ENCODE measurements around the gene TOP3B. TPM values are rescaled to one million over a fixed set of nuclear protein-coding genes. Genes with fewer than 3 reads are reported as not detected.

TOP3B gene
- total RNA-seq, 5 donors from 2014 or later (not counting 1 experiment from before 2014, with no cell fraction given): 58.9 to 90.6 (median 65.9) TPM

DNA sequence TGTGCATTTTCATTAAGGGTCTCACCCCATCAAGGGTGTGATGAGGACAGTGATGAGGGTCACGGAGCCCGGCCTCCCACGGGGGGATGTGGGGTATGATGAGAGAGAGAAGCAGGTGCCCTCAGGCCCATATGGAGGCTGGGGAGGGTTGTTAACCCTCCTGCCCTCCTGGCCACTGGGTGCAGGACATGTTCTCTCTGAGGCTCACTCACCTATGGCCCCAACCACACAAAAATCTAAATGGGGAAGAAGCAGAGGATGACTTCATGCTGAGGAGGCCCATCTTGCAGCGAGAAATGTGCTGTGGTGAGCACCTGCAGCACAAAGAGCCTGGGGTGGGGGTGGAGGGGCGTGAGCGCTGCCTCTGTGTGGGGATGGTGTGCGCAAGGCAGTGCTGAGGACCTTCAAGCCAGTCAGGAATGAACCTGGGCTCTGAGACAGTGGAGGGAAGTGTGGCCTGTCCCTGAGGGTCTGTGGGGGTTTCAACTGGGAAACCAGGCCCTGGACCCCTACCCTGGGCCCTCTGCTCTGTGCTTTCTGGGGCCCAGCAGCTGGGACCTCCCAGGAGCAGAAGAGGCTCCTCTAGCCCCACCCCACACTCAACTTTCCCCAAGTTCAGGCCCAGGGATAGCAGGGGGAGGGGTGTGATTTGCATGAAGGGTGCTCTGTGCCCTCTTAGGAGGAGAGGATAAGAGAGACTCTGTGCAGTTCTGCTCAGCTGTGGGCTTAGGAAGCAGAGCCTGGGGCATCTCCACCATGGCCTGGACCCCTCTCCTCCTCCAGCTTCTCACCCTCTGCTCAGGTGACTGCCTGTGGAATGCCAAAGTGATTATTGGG is 43.0 kb upstream of the TOP3B start:
- Mint-ChIP-seq H3K9me3 (no peaks in the 10 kb centered on the region), H3K4me1 (peaks cover 0 to 6% (median 0%) of the 10 kb centered on the region in 3 donors), H3K27me3 (no peaks in the 10 kb centered on the region), H3K4me3 (no peak overlapping the region), H3K36me3 (no peaks in the 10 kb centered on the region), H3K27ac (no peak overlapping the region)
- 62% methylated on average over 4 of the region's 7 CpGs for WGBS (ENCODE audit: insufficient coverage)
- Histone ChIP-seq H3K4me1 (ENCODE audit: control insufficient read depth in 1 of 2, extremely low read depth in 1 of 2, insufficient read depth in 2 of 2, low read length in 2 of 2) (no peaks in the 10 kb centered on the region), H3K27ac (ENCODE audit: low read length) (no peak overlapping the region), H3K4me3 (ENCODE audit: control insufficient read depth in 1 of 2, extremely low read depth in 1 of 2, low read length in 1 of 2) (no peak overlapping the region), H3K36me3 (ENCODE audit: control insufficient read depth in 2 of 2, extremely low read depth in 1 of 2, insufficient read depth in 1 of 2, low read length in 1 of 2) (no peaks in the 10 kb centered on the region), H3K9me3 (no peaks in the 10 kb centered on the region), H3K27me3 (replicated peaks in 1 of 2; ENCODE audit: control insufficient read depth in 2 of 2, extremely low read depth in 1 of 2, insufficient read depth in 2 of 2, low read length in 1 of 2) (peaks cover 0 to 13% of the 10 kb centered on the region in 2 experiments)
- DNase-seq: no peak
- ChIA-PET POLR2A (no interaction called here), CTCF (no interaction called here)
- no peak for ATAC-seq (replicated peaks in 1 of 4)

DNA sequence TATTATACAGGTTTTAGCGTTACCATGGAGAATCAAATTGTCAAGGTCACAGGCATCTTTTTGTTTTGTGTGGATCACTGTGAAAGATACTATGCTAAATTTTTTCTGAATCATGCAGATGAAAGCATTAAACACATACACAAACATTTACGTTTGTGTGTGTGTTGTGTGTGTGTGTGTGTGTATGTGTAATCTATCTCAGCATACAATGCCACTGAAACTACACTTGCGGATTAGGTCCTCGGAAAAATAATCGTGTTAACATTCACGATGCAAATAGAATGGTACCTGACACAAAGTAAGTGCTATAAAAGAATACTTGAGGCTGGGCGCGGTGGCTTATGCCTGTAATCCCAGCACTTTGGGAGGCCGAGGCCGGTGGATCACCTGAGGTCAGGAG is 41.9 kb upstream of the TOP3B start:
- Mint-ChIP-seq H3K27me3 (no peaks in the 10 kb centered on the region), H3K36me3 (no peaks in the 10 kb centered on the region), H3K9me3 (no peaks in the 10 kb centered on the region), H3K27ac (no peak overlapping the region), H3K4me1 (peaks cover 0 to 6% (median 0%) of the 10 kb centered on the region in 3 donors), H3K4me3 (no peak overlapping the region)
- ChIA-PET CTCF (no interaction called here), POLR2A (no interaction called here)
- Histone ChIP-seq H3K36me3 (ENCODE audit: control insufficient read depth in 2 of 2, extremely low read depth in 1 of 2, insufficient read depth in 1 of 2, low read length in 1 of 2) (no peaks in the 10 kb centered on the region), H3K4me3 (ENCODE audit: control insufficient read depth in 1 of 2, extremely low read depth in 1 of 2, low read length in 1 of 2) (no peak overlapping the region), H3K9me3 (no peaks in the 10 kb centered on the region), H3K27ac (ENCODE audit: low read length) (no peak overlapping the region), H3K4me1 (ENCODE audit: control insufficient read depth in 1 of 2, extremely low read depth in 1 of 2, insufficient read depth in 2 of 2, low read length in 2 of 2) (no peaks in the 10 kb centered on the region), H3K27me3 (replicated peaks in 1 of 2; ENCODE audit: control insufficient read depth in 2 of 2, extremely low read depth in 1 of 2, insufficient read depth in 2 of 2, low read length in 1 of 2) (peaks cover 0 to 11% of the 10 kb centered on the region in 2 experiments)
- ATAC-seq (replicated peaks in 1 of 4): no peak
- 92% methylated on average over 2 of the region's 10 CpGs for WGBS (ENCODE audit: insufficient coverage)
- DNase-seq: no peak

DNA sequence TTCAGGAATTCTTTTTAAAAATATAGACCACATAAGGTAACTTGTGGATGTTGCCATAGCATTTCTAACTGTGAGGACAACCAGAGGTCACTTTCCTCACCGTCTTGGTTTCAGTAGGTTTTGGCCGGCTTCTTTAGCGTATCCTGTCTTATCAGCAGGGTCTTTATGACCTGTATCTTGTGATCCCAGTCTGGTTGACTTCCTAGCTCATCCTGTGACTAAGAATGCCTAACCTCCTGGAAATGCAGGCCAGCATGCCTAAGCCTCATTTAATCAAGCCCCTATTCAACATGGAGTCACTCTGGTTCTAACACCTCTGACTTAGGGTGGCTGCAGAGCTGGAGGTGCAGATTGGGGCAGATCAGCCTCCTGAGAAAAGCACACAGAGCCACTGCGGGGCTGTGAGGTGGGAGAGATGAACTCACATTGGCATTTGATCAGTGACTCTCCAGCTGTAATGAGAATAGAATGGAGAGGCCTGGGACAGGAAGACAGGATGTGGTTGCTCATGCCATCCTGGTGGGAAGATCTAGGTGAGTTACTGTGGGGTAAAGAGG is 41.1 kb upstream of the TOP3B start:
- 81% methylated on average over 4 of the region's 4 CpGs for WGBS (ENCODE audit: insufficient coverage)
- ATAC-seq (replicated peaks in 1 of 4) (no peak), DNase-seq (no peak)
- peaks cover 0 to 6% (median 0%) of the 10 kb centered on the region in 3 donors for H3K4me1 Mint-ChIP-seq
- no peaks in the 10 kb centered on the region for H3K27me3 Mint-ChIP-seq
- H3K27ac Mint-ChIP-seq: no peak overlapping the region
- H3K27me3 ChIP-seq (replicated peaks in 1 of 2; ENCODE audit: control insufficient read depth in 2 of 2, extremely low read depth in 1 of 2, insufficient read depth in 2 of 2, low read length in 1 of 2): peaks cover 0 to 14% of the 10 kb centered on the region in 2 experiments
- CTCF ChIA-PET: no interaction called here
- H3K4me1 ChIP-seq (ENCODE audit: control insufficient read depth in 1 of 2, extremely low read depth in 1 of 2, insufficient read depth in 2 of 2, low read length in 2 of 2): no peaks in the 10 kb centered on the region
- no peaks in the 10 kb centered on the region for H3K9me3 ChIP-seq
- POLR2A ChIA-PET: no interaction called here
- H3K36me3 Mint-ChIP-seq: no peaks in the 10 kb centered on the region
- no peak overlapping the region for H3K4me3 ChIP-seq (ENCODE audit: control insufficient read depth in 1 of 2, extremely low read depth in 1 of 2, low read length in 1 of 2)
- no peak overlapping the region for H3K4me3 Mint-ChIP-seq
- H3K36me3 ChIP-seq (ENCODE audit: control insufficient read depth in 2 of 2, extremely low read depth in 1 of 2, insufficient read depth in 1 of 2, low read length in 1 of 2): no peaks in the 10 kb centered on the region
- no peak overlapping the region for H3K27ac ChIP-seq (ENCODE audit: low read length)
- H3K9me3 Mint-ChIP-seq: no peaks in the 10 kb centered on the region

DNA sequence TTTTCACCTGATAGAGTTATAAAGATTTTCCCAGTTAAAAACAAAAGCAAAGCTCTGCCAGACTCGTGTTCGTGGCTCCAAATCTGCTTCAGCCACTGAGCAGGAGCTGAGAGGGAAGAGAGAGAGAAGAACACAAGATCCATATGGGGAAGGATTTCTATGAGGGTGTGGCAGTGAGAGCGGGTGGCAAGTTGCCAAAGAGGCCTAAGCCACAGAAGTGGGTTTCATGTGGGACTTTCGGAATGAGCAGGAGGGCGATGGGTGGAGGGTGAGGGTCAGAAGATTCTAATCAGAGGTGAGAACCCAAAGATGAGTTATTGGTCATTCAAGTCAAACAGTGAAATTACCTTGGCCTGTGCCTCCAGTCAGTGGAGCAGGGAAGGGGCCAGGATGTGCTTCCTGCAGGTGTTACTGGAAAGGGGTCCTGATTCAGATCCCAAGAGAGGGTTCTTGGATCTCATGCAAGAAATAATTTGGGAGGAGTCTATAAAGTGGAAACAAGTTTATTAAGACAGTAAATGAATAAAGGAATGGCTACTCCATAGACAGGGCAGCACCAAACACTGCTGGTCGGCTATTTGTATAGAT is 40.5 kb upstream of the TOP3B start:
- H3K36me3 Mint-ChIP-seq: no peaks in the 10 kb centered on the region
- peaks cover 0 to 6% (median 0%) of the 10 kb centered on the region in 3 donors for H3K4me1 Mint-ChIP-seq
- WGBS (ENCODE audit: insufficient coverage): 63% methylated on average over 3 of the region's 6 CpGs
- Histone ChIP-seq H3K4me1 (ENCODE audit: control insufficient read depth in 1 of 2, extremely low read depth in 1 of 2, insufficient read depth in 2 of 2, low read length in 2 of 2) (no peaks in the 10 kb centered on the region), H3K4me3 (ENCODE audit: control insufficient read depth in 1 of 2, extremely low read depth in 1 of 2, low read length in 1 of 2) (no peak overlapping the region), H3K27ac (ENCODE audit: low read length) (no peak overlapping the region), H3K9me3 (no peaks in the 10 kb centered on the region), H3K27me3 (replicated peaks in 1 of 2; ENCODE audit: control insufficient read depth in 2 of 2, extremely low read depth in 1 of 2, insufficient read depth in 2 of 2, low read length in 1 of 2) (peaks cover 0 to 14% of the 10 kb centered on the region in 2 experiments), H3K36me3 (ENCODE audit: control insufficient read depth in 2 of 2, extremely low read depth in 1 of 2, insufficient read depth in 1 of 2, low read length in 1 of 2) (no peaks in the 10 kb centered on the region)
- H3K27me3 Mint-ChIP-seq: peaks cover 2 to 3% of the 10 kb centered on the region in 2 donors
- DNase-seq: no peak
- H3K4me3 Mint-ChIP-seq: no peak overlapping the region
- ATAC-seq (replicated peaks in 1 of 4): no peak
- no peak overlapping the region for H3K27ac Mint-ChIP-seq
- POLR2A ChIA-PET: no interaction called here
- H3K9me3 Mint-ChIP-seq: no peaks in the 10 kb centered on the region
- CTCF ChIA-PET: no interaction called here

DNA sequence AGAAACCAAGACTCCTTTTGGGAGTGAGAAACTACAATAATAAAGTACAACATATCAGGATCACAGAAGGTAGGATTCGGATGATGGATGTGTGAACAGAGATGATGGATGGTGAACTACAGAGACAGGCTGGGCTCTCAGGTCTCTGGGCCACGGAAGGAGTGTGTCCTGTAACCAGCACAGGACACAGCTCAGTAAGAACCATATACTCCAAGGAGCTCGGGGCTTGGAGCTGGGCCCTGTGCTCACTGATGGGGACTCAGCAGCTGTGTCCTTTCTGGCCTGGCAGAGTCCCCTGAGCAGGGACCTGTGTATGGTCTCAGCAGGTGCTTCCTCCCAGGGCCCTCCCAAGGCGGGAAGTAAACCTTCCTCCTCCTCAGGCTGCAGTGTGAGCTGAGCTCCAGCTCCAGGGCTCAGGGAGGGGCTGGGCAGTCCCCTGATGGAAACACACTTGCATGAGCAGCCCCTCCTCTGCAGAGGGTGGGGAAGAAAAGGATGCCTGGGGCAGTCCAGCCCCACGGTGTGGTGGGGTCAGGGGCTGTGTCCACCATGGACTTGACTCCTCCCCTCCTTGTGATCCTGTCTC is 39.8 kb upstream of the TOP3B start:
- WGBS (ENCODE audit: insufficient coverage): 25% methylated on average over 2 of the region's 5 CpGs
- H3K36me3 Mint-ChIP-seq: no peaks in the 10 kb centered on the region
- no peak overlapping the region for H3K4me3 ChIP-seq (ENCODE audit: control insufficient read depth in 1 of 2, extremely low read depth in 1 of 2, low read length in 1 of 2)
- no peaks in the 10 kb centered on the region for H3K9me3 ChIP-seq
- no peaks in the 10 kb centered on the region for H3K36me3 ChIP-seq (ENCODE audit: control insufficient read depth in 2 of 2, extremely low read depth in 1 of 2, insufficient read depth in 1 of 2, low read length in 1 of 2)
- peaks cover 0 to 14% of the 10 kb centered on the region in 2 experiments for H3K27me3 ChIP-seq (replicated peaks in 1 of 2; ENCODE audit: control insufficient read depth in 2 of 2, extremely low read depth in 1 of 2, insufficient read depth in 2 of 2, low read length in 1 of 2)
- CTCF ChIA-PET: no interaction called here
- no peak overlapping the region for H3K4me3 Mint-ChIP-seq
- DNase-seq (no peak), ATAC-seq (replicated peaks in 1 of 4) (no peak)
- no peak overlapping the region for H3K27ac Mint-ChIP-seq
- H3K4me1 Mint-ChIP-seq: peaks cover 0 to 6% (median 0%) of the 10 kb centered on the region in 3 donors
- H3K27me3 Mint-ChIP-seq: peaks cover 4 to 5% of the 10 kb centered on the region in 2 donors
- H3K4me1 ChIP-seq (ENCODE audit: control insufficient read depth in 1 of 2, extremely low read depth in 1 of 2, insufficient read depth in 2 of 2, low read length in 2 of 2): no peaks in the 10 kb centered on the region
- H3K27ac ChIP-seq (ENCODE audit: low read length): no peak overlapping the region
- no peaks in the 10 kb centered on the region for H3K9me3 Mint-ChIP-seq
- POLR2A ChIA-PET: no interaction called here

DNA sequence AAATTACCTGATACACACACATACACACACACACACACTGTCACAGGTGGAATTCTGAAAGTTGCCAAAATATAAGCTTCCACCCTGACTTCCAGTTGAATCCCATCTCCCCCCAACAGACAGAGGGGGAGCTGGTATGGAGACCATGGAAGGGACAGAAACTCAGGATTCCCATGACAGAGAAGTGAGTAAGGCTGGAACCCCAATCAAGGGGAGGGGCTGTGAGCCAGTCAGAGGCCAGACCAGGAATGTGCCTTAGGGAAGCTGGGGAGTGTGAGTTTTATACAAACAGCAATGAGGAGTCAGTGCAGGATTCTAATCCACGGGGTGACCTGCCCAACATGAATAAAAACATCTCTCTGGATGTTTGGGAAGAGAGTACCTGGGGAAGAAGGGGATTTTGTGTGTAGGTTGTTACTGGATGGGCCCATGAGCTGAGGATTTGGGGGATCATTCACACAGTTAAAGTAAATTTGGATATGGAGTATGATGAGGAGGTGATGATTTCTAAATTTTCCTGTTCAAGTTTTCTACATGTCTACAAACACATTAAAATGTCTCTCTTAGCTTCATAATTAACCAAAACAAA is 38.7 kb upstream of the TOP3B start:
- CTCF ChIA-PET: no interaction called here

More for the DNA sequence above, 38.7 kb upstream of the TOP3B start:
- ATAC-seq (replicated peaks in 1 of 4): no peak
- Histone ChIP-seq H3K27ac (ENCODE audit: low read length) (no peak overlapping the region), H3K4me1 (ENCODE audit: control insufficient read depth in 1 of 2, extremely low read depth in 1 of 2, insufficient read depth in 2 of 2, low read length in 2 of 2) (no peaks in the 10 kb centered on the region), H3K4me3 (ENCODE audit: control insufficient read depth in 1 of 2, extremely low read depth in 1 of 2, low read length in 1 of 2) (no peak overlapping the region), H3K9me3 (no peaks in the 10 kb centered on the region), H3K27me3 (replicated peaks in 1 of 2; ENCODE audit: control insufficient read depth in 2 of 2, extremely low read depth in 1 of 2, insufficient read depth in 2 of 2, low read length in 1 of 2) (peaks cover 0 to 14% of the 10 kb centered on the region in 2 experiments), H3K36me3 (ENCODE audit: control insufficient read depth in 2 of 2, extremely low read depth in 1 of 2, insufficient read depth in 1 of 2, low read length in 1 of 2) (no peaks in the 10 kb centered on the region)
- POLR2A ChIA-PET: interaction anchor here in 1 of 2 donors (0.5 kb wide), 1 partner anchor 974 kb away, joined by 3 read pairs; no protein-coding TSS in a partner anchor
- no peak for DNase-seq
- peaks cover 0 to 3% (median 0%) of the 10 kb centered on the region in 3 donors for H3K4me1 Mint-ChIP-seq
- no peaks in the 10 kb centered on the region for H3K9me3 Mint-ChIP-seq
- WGBS (ENCODE audit: insufficient coverage): 80% methylated on average over 1 of the region's 1 CpG
- no peaks in the 10 kb centered on the region for H3K36me3 Mint-ChIP-seq
- H3K27ac Mint-ChIP-seq: no peak overlapping the region
- peaks cover 4 to 5% of the 10 kb centered on the region in 2 donors for H3K27me3 Mint-ChIP-seq
- no peak overlapping the region for H3K4me3 Mint-ChIP-seq

Data from T-cell (primary cell).